Measurements from ENCODE around the gene IRAK3.

IRAK3 gene

DNA sequence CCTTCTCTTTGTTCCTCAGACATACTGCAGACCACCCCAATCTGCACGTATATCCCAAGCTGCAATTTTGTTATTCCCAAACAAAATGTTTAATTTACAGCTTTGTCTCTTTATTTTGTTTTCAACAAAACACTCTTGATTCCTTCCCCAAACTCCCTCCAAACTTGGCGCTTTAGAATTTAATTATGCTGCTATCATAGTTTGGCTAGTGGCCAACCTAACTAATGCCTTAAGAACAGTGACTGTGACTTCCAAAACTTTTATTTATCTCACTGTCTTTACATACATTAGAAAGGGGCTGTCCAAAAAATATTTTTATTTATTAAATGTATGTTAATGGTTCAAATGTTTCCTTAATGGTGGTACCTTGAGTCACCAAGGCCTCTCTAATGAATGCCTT lies 26.3 kb upstream of the IRAK3 start:
- TF ChIP-seq TAF1 (IDR thresholded peaks at IDR 0.05; ENCODE audit: borderline replicate concordance, insufficient read depth, low read length) (no peak), SIN3A (IDR thresholded peaks at IDR 0.05; ENCODE audit: borderline replicate concordance, insufficient read depth, low read length) (no peak), POLR2AphosphoS5 (IDR thresholded peaks at IDR 0.05; ENCODE audit: low read depth, low read length) (no peak), FOXP2 (optimal IDR thresholded peaks at IDR 0.05; ENCODE audit: borderline replicate concordance, extremely low read depth, extremely low read length, insufficient read depth) (no peak)
- TF ChIP-seq, protein P1, sequence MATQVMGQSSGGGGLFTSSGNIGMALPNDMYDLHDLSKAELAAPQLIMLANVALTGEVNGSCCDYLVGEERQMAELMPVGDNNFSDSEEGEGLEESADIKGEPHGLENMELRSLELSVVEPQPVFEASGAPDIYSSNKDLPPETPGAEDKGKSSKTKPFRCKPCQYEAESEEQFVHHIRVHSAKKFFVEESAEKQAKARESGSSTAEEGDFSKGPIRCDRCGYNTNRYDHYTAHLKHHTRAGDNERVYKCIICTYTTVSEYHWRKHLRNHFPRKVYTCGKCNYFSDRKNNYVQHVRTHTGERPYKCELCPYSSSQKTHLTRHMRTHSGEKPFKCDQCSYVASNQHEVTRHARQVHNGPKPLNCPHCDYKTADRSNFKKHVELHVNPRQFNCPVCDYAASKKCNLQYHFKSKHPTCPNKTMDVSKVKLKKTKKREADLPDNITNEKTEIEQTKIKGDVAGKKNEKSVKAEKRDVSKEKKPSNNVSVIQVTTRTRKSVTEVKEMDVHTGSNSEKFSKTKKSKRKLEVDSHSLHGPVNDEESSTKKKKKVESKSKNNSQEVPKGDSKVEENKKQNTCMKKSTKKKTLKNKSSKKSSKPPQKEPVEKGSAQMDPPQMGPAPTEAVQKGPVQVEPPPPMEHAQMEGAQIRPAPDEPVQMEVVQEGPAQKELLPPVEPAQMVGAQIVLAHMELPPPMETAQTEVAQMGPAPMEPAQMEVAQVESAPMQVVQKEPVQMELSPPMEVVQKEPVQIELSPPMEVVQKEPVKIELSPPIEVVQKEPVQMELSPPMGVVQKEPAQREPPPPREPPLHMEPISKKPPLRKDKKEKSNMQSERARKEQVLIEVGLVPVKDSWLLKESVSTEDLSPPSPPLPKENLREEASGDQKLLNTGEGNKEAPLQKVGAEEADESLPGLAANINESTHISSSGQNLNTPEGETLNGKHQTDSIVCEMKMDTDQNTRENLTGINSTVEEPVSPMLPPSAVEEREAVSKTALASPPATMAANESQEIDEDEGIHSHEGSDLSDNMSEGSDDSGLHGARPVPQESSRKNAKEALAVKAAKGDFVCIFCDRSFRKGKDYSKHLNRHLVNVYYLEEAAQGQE (IDR thresholded peaks at IDR 0.05; ENCODE audit: insufficient read depth in 1 of 2, low read depth in 2 of 2, low read length in 2 of 2) = no peak

DNA sequence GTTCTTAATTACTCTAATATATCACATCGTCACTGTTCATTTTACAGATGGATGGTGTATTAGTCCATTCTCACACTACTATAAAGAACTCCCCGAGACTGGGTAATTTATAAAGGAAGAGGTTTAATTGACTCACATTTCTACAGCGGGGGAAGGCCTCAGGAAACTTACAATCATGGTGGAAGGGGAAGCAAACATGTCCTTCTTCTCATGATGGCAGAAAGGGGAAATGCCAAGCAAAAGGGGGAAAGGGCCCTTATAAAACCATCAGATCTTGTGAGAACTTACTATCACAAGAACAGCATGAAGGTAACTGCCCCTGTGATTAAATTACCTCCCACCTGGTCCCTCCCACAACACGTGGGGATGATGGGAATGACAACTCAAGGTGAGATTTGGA lies 25.7 kb upstream of the IRAK3 start:
- TF ChIP-seq TAF1 (IDR thresholded peaks at IDR 0.05; ENCODE audit: borderline replicate concordance, insufficient read depth, low read length) (no peak), POLR2AphosphoS5 (IDR thresholded peaks at IDR 0.05; ENCODE audit: low read depth, low read length) (no peak), SIN3A (IDR thresholded peaks at IDR 0.05; ENCODE audit: borderline replicate concordance, insufficient read depth, low read length) (no peak), FOXP2 (optimal IDR thresholded peaks at IDR 0.05; ENCODE audit: borderline replicate concordance, extremely low read depth, extremely low read length, insufficient read depth) (no peak)
- TF ChIP-seq, protein P1 (IDR thresholded peaks at IDR 0.05; ENCODE audit: insufficient read depth in 1 of 2, low read depth in 2 of 2, low read length in 2 of 2) = no peak

DNA sequence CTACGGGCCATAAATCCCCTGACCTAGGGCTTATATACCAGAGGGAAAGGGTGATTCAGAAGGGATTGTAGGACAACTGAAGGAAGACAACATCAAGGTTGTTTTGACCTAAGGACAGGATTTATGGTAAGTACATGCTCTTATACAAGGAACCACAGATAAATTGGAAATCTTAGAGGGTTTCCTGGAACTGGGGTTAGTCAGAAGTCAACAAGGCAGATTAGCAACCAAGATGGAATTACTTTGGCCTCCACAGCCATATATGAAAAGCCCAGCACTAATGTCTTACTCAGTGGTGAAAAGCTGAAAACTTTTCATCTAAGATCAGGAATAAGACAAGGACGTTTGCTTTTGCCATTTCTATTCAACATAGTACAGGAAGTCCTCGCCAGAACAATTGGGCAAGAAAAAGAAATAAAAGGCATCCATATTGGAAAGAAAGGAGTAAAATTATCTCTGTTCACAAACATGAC lies 24.6 kb upstream of the IRAK3 start:
- no peak for TF ChIP-seq FOXP2 (optimal IDR thresholded peaks at IDR 0.05; ENCODE audit: borderline replicate concordance, extremely low read depth, extremely low read length, insufficient read depth)

DNA sequence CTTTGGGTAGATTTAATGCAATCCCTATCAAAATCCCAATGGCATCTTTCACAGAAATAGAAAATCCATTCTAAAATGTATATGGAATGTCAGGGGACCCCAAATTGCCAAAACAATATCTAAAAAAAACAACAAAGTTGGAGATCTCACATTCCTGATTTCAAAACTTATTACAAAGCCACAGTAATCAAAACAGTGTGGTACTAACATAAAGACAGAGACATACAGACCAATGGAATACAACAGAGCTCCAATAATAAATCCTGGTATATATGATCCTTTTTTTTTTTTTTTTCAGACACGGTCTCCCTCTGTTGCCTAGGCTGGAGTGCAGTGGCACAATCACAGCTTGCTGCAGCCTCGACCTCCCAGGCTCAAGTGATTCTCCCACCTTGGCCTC lies 23.9 kb upstream of the IRAK3 start:
- TF ChIP-seq SIN3A (IDR thresholded peaks at IDR 0.05; ENCODE audit: borderline replicate concordance, insufficient read depth, low read length) = no peak
- TF ChIP-seq POLR2AphosphoS5 (IDR thresholded peaks at IDR 0.05; ENCODE audit: low read depth, low read length) = no peak
- TF ChIP-seq, protein P1 (IDR thresholded peaks at IDR 0.05; ENCODE audit: insufficient read depth in 1 of 2, low read depth in 2 of 2, low read length in 2 of 2) = no peak
- TF ChIP-seq TAF1 (IDR thresholded peaks at IDR 0.05; ENCODE audit: borderline replicate concordance, insufficient read depth, low read length) = no peak
- no peak for TF ChIP-seq FOXP2 (optimal IDR thresholded peaks at IDR 0.05; ENCODE audit: borderline replicate concordance, extremely low read depth, extremely low read length, insufficient read depth)

DNA sequence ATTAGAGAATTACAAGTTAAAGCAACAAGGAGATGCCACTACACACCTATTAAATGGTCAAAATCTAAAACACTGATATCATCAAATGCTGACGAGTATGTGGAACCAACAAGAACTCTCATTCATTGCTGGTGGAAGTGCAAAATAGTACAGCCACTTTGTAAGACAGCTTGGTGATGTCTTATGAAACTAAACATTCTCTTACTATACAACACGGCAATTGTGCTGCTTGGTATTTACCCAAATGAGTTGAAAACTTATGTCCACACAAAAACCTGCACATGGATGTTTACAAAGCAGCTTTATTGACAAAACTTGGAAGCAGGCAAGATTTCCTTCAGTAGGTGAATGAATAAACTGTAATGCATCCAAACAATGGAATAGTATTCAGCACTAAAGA lies 22.5 kb upstream of the IRAK3 start:
- TF ChIP-seq FOXP2 (optimal IDR thresholded peaks at IDR 0.05; ENCODE audit: borderline replicate concordance, extremely low read depth, extremely low read length, insufficient read depth) (no peak), POLR2AphosphoS5 (IDR thresholded peaks at IDR 0.05; ENCODE audit: low read depth, low read length) (no peak)
- TF ChIP-seq, protein P1 (IDR thresholded peaks at IDR 0.05; ENCODE audit: insufficient read depth in 1 of 2, low read depth in 2 of 2, low read length in 2 of 2) = no peak
